22Rv1 (cell line): ENCODE results near the gene RAB11FIP3.

Experiments
- H3K27ac ChIP-seq: fragments of 450-650 bp; 2 replicates; pipeline ENCODE4 v1.5.1; 2017
- CTCF ChIP-seq: fragments of 450-650 bp; IDR thresholded peaks from 2 replicates; pipeline ENCODE4 v1.5.1; 2017; ENCODE audit warnings: mild to moderate bottlenecking
- ZFX ChIP-seq: fragments of 450-650 bp; IDR thresholded peaks from 2 replicates; pipeline ENCODE4 v1.6.1; 2017; ENCODE audit warnings: antibody characterized with exemption, borderline replicate concordance

The RAB11FIP3 gene

GRCh38 chr16:539901-540530 is 114.6 kb downstream of the RAB11FIP3 start:
- TF ChIP-seq ZFX: no peak
- no peak for TF ChIP-seq CTCF
- H3K27ac ChIP-seq: no peak overlapping the region

- TF ChIP-seq ZFX (no peak), CTCF (no peak)
- H3K27ac ChIP-seq: no peak overlapping the region
These were observed 115.3 kb downstream of the RAB11FIP3 start for GRCh38 chr16:540645-541340.

- TF ChIP-seq CTCF (no peak), ZFX (no peak)
- no peak overlapping the region for H3K27ac ChIP-seq
These were observed 118.1 kb downstream of the RAB11FIP3 start for GRCh38 chr16:543301-544164.

GRCh38 chr16:544517-544916 is 119.1 kb downstream of the RAB11FIP3 start:
- no peak overlapping the region for H3K27ac ChIP-seq

GRCh38 chr16:546909-547770 is 121.7 kb downstream of the RAB11FIP3 start:
- TF ChIP-seq ZFX (no peak), CTCF (peak; percentile 81)
- no peak overlapping the region for H3K27ac ChIP-seq

More at GRCh38 chr16:544517-544916, 119.1 kb downstream of the RAB11FIP3 start:
- TF ChIP-seq ZFX: no peak

- no peak overlapping the region for H3K27ac ChIP-seq
- no peak for TF ChIP-seq ZFX
- no peak for TF ChIP-seq CTCF
These were observed 123.1 kb downstream of the RAB11FIP3 start for GRCh38 chr16:548586-548985.
